ENCODE data around the gene C16orf90. TPM values are rescaled to one million over a fixed set of nuclear protein-coding genes. Genes with fewer than 3 reads are reported as not detected.

Gene C16orf90
- total and polyA plus RNA-seq, 4 donors: not detected

- WGBS: 94% methylated on average over 32 of the region's 32 CpGs
- H3K36me3 ChIP-seq (ENCODE audit: control insufficient read depth in 4 of 4, insufficient read depth in 3 of 4, low read depth in 1 of 4, low read length in 3 of 4): peaks cover 23 to 66% (median 45%) of the 10 kb centered on the region in 4 donors
- no peaks in the 10 kb centered on the region for H3K27me3 ChIP-seq (ENCODE audit: control insufficient read depth in 4 of 4, insufficient read depth in 4 of 4, low read length in 3 of 4)
- no peaks in the 10 kb centered on the region for H3K4me1 ChIP-seq (ENCODE audit: control insufficient read depth in 4 of 4, insufficient read depth in 4 of 4, low read length in 3 of 4)
- no peak for DNase-seq (ENCODE audit: low spot score)
- no peak for TF ChIP-seq FOXA2 (IDR thresholded peaks at IDR 0.05)
- TF ChIP-seq TAF1 (conservative IDR thresholded peaks at IDR 0.05): no peak
- TF ChIP-seq RXRA (IDR thresholded peaks at IDR 0.05): no peak
- no peak for TF ChIP-seq EGR1 (IDR thresholded peaks at IDR 0.05; ENCODE audit: low read depth in 2 of 2)
- no peak for TF ChIP-seq NR2F2 (IDR thresholded peaks at IDR 0.05)
- TF ChIP-seq, protein P1, sequence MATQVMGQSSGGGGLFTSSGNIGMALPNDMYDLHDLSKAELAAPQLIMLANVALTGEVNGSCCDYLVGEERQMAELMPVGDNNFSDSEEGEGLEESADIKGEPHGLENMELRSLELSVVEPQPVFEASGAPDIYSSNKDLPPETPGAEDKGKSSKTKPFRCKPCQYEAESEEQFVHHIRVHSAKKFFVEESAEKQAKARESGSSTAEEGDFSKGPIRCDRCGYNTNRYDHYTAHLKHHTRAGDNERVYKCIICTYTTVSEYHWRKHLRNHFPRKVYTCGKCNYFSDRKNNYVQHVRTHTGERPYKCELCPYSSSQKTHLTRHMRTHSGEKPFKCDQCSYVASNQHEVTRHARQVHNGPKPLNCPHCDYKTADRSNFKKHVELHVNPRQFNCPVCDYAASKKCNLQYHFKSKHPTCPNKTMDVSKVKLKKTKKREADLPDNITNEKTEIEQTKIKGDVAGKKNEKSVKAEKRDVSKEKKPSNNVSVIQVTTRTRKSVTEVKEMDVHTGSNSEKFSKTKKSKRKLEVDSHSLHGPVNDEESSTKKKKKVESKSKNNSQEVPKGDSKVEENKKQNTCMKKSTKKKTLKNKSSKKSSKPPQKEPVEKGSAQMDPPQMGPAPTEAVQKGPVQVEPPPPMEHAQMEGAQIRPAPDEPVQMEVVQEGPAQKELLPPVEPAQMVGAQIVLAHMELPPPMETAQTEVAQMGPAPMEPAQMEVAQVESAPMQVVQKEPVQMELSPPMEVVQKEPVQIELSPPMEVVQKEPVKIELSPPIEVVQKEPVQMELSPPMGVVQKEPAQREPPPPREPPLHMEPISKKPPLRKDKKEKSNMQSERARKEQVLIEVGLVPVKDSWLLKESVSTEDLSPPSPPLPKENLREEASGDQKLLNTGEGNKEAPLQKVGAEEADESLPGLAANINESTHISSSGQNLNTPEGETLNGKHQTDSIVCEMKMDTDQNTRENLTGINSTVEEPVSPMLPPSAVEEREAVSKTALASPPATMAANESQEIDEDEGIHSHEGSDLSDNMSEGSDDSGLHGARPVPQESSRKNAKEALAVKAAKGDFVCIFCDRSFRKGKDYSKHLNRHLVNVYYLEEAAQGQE (IDR thresholded peaks at IDR 0.05): no peak
- no peak for TF ChIP-seq CTCF (IDR thresholded peaks at IDR 0.05; ENCODE audit: low read depth, low read length, missing input control)
- TF ChIP-seq JUND (IDR thresholded peaks at IDR 0.05): no peak
- TF ChIP-seq YY1 (IDR thresholded peaks at IDR 0.05): no peak
- TF ChIP-seq HNF4G (IDR thresholded peaks at IDR 0.05): no peak
- no peaks in the 10 kb centered on the region for H3K9me3 ChIP-seq (ENCODE audit: control insufficient read depth in 4 of 4, low read length in 3 of 4)
- H3K4me3 ChIP-seq (ENCODE audit: low read depth in 1 of 3, low read length in 3 of 3): no peak overlapping the region
- no peak overlapping the region for H3K9ac ChIP-seq (ENCODE audit: low read depth in 1 of 2, low read length in 2 of 2)
- H3K27ac ChIP-seq (ENCODE audit: low read depth in 1 of 2, low read length in 2 of 2): no peak overlapping the region
Measured at GRCh38 chr16:3481696-3482658, 13.3 kb downstream of the C16orf90 start.

GRCh38 chr16:3480901-3481695, 14.2 kb downstream of the C16orf90 start:
- no peak for DNase-seq (ENCODE audit: low spot score)
- H3K4me3 ChIP-seq (ENCODE audit: low read depth in 1 of 3, low read length in 3 of 3): no peak overlapping the region
- no peaks in the 10 kb centered on the region for H3K27me3 ChIP-seq (ENCODE audit: control insufficient read depth in 4 of 4, insufficient read depth in 4 of 4, low read length in 3 of 4)
- no peaks in the 10 kb centered on the region for H3K4me1 ChIP-seq (ENCODE audit: control insufficient read depth in 4 of 4, insufficient read depth in 4 of 4, low read length in 3 of 4)
- 79% methylated on average over 18 of the region's 18 CpGs for WGBS
- no peak overlapping the region for H3K9ac ChIP-seq (ENCODE audit: low read depth in 1 of 2, low read length in 2 of 2)
- no peak for TF ChIP-seq HNF4A (conservative IDR thresholded peaks at IDR 0.05)
- TF ChIP-seq EGR1 (IDR thresholded peaks at IDR 0.05; ENCODE audit: low read depth in 2 of 2): no peak
- no peak for TF ChIP-seq SP1 (IDR thresholded peaks at IDR 0.05)
- no peak for TF ChIP-seq TAF1 (conservative IDR thresholded peaks at IDR 0.05)
- TF ChIP-seq JUND (IDR thresholded peaks at IDR 0.05): no peak
- TF ChIP-seq RXRA (IDR thresholded peaks at IDR 0.05): no peak
- TF ChIP-seq HNF4G (IDR thresholded peaks at IDR 0.05): no peak
- TF ChIP-seq MAX (IDR thresholded peaks at IDR 0.05): no peak
- no peak for TF ChIP-seq ATF3 (IDR thresholded peaks at IDR 0.05)
- no peak for TF ChIP-seq GABPA (IDR thresholded peaks at IDR 0.05 in 1 of 2, conservative IDR thresholded peaks at IDR 0.05 in 1 of 2)
- no peak for TF ChIP-seq YY1 (IDR thresholded peaks at IDR 0.05)
- TF ChIP-seq RAD21 (IDR thresholded peaks at IDR 0.05): no peak
- no peak for TF ChIP-seq NR2F2 (IDR thresholded peaks at IDR 0.05)
- no peak for TF ChIP-seq CTCF (IDR thresholded peaks at IDR 0.05; ENCODE audit: low read depth, low read length, missing input control)
- TF ChIP-seq FOXA2 (IDR thresholded peaks at IDR 0.05): no peak
- TF ChIP-seq, protein P1 (IDR thresholded peaks at IDR 0.05): no peak
- H3K36me3 ChIP-seq (ENCODE audit: control insufficient read depth in 4 of 4, insufficient read depth in 3 of 4, low read depth in 1 of 4, low read length in 3 of 4): peaks cover 22 to 59% (median 42%) of the 10 kb centered on the region in 4 donors
- H3K9me3 ChIP-seq (ENCODE audit: control insufficient read depth in 4 of 4, low read length in 3 of 4): no peaks in the 10 kb centered on the region
- no peak overlapping the region for H3K27ac ChIP-seq (ENCODE audit: low read depth in 1 of 2, low read length in 2 of 2)

All from liver (tissue), 9 donors.